GM21381 (cell line): ENCODE measurements around the gene BCKDHB.

Experiments
- ATAC-seq: cut with Tn5 transposase; IDR thresholded peaks from one replicate; pipeline ENCODE4 v1.9.1; 2021; ENCODE audit warnings: mild to moderate bottlenecking, moderate library complexity; ENCODE audit not compliant: unreplicated experiment

The BCKDHB gene

DNA sequence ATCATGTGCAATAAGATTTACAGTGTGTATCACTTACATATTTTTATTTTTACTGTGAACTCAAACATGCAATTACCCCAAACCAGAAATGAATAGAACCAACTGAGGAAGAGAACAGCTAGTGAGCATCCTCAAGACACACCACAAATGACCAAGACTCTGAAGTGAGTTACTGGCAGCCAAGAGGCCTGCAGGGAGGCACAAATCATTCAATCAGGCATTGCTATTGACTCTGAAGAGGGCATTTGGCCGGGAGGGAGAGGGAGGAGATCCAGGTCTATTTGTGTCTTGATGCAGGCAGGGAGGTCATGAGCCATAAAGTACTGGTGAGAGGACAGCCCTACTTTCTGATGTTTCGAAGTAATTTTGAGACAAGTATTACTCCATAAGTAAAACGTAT, 257.7 kb downstream of the BCKDHB start:
- ATAC-seq, result no peak

DNA sequence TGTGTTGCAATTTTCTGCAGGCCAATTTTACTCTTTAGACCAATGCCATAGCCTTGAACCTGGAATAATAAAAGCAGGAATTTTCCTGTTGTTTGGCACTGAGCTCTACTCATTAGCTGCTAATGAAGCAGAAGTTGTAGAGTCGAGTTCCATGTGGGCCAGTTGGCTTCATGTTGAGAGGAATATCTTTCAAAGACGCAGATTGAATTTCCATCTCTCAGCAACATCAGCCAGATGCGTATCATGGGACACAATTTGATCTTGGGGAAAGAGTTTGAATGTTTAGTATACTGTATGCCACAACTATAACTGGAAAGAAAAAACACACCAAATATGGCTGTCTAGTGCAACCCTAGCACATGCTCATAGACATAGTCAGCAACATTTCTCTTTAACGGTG, 259.6 kb downstream of the BCKDHB start:
- no peak for ATAC-seq

DNA sequence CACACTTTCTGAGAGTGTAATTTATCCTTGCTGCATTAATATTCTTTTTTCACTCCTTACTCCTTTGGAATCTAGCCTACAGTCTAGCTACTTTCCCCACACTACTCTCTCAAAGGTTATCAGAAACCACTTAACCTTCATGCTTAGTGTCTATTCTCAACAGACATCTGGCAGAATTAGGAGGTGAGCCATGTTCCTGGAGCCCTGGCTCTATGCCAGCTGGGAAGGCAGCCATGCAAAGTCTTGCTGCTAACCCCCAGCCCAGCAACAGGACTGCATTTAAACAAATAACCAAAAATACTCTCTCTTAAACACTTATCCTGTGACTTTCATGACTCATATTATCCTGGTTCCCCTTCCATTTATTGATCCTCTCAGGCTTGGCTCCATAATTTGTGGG, 260.2 kb downstream of the BCKDHB start:
- no peak for ATAC-seq

DNA sequence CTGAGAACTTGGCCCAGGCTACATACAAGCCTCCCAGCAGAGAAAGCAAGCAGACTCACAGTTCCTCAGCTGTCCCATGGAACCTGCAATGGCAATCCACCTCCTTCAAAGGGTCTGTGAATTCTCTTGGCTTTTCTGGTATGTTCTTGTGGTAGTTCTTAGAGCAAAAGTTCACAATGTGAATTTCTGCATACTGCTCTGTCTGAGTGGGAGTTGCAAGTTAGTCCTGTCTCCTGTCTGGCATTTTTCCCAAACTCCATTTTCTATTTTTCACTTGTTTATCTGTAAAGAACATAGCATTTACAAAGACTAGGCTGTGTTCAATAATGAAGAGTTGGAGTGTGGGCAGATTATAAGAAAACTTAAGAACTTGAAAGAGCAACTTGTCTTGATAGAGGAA, 269.9 kb downstream of the BCKDHB start:
- no peak for ATAC-seq

DNA sequence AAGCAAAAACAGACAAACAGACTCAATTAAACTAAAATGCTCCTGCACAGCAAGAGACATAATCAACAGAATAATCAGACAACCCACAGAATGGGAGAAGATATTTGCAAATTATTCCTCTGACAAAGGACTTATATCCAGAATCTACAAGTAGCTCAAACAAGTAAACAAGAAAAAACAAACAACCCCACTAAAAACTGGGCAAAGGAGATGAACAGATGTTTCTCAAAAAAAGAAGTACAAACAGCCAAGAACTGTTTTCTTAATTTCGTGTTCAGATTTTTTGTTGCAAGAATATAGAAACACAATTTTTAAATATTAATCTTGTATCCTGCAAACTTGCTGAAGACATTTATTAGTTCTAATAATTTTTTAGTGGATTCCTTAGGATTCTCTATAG, 274.1 kb downstream of the BCKDHB start:
- ATAC-seq, result no peak

DNA sequence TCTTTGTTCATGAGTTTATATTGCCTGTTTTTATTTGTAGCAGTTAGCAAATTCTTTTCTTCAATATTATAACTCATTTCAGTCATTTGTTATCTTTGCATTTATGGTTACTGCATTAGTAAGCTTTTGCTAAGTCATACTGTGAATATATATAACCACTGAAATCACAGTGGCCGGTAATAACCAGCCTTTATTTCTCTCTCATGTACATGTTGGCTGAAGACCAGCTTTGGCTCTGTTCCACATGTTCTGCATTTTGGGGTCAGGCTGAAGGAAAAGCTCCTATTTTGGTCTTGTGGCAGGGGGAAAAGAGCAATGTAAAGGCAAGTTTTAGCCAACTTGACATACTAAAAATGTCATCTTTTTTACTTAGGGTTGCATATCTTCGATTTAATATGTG, 276.3 kb downstream of the BCKDHB start:
- ATAC-seq, result no peak

DNA sequence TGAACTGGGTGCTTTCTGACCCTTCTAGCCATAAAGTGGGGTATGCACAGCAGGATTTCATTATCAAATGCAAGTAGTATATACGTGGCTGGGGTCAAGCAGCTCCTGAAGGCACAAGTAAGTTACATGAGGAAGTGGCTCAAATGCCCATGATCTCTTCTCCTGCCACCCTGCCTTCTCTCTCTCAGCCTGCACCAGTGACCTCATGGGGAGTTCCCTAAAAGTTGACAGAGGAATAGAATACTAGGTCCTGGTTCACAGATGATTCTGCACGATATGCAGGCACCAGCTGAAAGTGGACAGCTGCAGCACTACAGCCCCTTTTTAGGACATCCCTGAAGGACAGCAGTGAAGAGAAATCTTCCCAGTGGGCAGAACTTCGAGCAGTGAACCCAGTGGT, 282.0 kb downstream of the BCKDHB start:
- no peak for ATAC-seq
